RWPE1 (cell line): ENCODE measurements around the gene FREM1.

Source experiments
- CTCF ChIA-PET: fragments of 350-600 bp; sonication (Branson Sonifier 250); formaldehyde crosslinking; extraction: SDS; loops from one replicate; lab custom pipeline; 2021; lab: Yijun Ruan, JAX
- POLR2A ChIA-PET: fragments of 400-600 bp; formaldehyde crosslinking; extraction: SDS; loops from one replicate; lab custom pipeline; 2020; ENCODE audit warnings: antibody characterized with exemption; ENCODE audit not compliant: low non-redundant PET; lab: Yijun Ruan, JAX
- DNase-seq: peaks from one replicate; pipeline ENCODE4 v3.0.0; 2012; ENCODE audit warnings: low spot score
- H3K27ac ChIP-seq: fragments of 450-650 bp; 2 replicates; pipeline ENCODE4 v1.5.1; 2017
- CTCF ChIP-seq: fragments of 450-650 bp; conservative IDR thresholded peaks from 2 replicates; pipeline ENCODE4 v1.5.1; 2017; ENCODE audit warnings: low read depth, mild to moderate bottlenecking

Gene FREM1

DNA sequence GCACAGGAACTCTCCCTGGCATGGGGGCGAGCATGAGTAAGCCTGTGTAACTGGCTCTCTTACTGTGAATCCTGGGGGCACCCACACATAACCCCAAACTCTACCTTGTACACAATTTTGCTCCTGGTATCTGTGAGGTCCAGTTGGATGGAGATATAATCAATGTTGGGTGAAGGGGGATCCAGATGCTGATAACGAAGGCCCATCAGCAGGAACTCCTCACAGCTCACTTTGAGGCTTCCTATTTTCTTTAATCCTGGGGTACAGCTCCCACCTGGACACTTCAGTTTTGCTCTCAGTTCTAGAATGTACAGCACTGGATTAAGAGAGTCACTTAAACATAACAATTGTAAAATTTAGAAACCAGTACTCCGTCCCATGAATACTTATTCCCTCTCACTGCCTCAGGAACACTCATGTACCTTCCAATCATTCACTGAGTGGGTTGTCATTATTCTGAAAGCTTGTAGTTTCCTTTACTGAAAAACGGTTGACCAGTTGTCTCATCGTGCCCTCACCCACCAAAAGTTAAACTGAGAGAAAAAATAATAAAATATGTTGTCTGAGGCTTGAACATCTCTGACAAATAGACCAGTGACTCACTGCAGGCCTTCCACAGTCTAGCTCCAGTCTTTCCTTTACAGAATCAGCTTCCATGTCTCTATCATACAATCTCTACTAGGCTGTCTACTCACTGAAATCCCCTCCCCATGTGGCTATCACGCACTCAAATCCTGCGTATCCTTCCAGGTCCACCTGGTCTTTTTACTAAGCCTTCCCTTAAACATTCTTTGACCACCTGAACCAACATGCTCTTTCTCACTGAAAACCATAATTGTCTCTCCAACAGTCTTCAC is 52.6 kb downstream of the FREM1 start:
- POLR2A ChIA-PET = no interaction called here
- H3K27ac ChIP-seq = no peak overlapping the region
- no peak for TF ChIP-seq CTCF
- DNase-seq = no peak
- CTCF ChIA-PET = no interaction called here

GRCh38 chr9:14849851-14850250 is 60.4 kb downstream of the FREM1 start:
- no peak for TF ChIP-seq CTCF
- CTCF ChIA-PET = no interaction called here

GRCh38 chr9:14849296-14849695 is 60.9 kb downstream of the FREM1 start:
- no peak overlapping the region for H3K27ac ChIP-seq
- no peak for TF ChIP-seq CTCF
- CTCF ChIA-PET = no interaction called here
- DNase-seq = no peak
- POLR2A ChIA-PET = no interaction called here

More at GRCh38 chr9:14849851-14850250, 60.4 kb downstream of the FREM1 start:
- POLR2A ChIA-PET = no interaction called here
- DNase-seq = no peak
- no peak overlapping the region for H3K27ac ChIP-seq

DNA sequence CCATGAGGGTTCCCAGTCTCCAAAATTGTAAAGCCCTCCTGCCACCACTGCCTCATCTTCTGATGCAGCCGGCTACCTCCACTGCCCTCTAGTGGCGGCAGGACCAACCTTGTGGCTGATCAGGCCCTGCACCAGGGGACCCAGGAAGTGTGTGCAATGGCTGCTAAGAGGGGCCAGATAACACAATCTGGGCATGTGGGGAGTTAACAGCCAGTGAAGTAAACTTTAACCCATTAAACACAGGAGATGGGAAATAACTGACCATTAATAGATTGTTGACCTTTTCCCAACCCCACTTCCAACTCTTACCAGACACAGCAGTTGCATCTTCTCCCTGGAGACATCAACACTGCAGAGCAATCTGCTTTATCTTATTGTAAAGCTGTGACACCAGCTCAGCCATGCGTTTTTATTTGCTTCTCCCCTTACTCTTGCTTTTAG is 63.3 kb downstream of the FREM1 start:
- DNase-seq = peak; percentile 58
- H3K27ac ChIP-seq = no peak overlapping the region
- ChIA-PET CTCF (interaction anchor here (0.8 to 1.1 kb wide), 2 partner anchors 46 to 288 kb away, joined by 3 to 4 read pairs; no protein-coding TSS in a partner anchor), POLR2A (no interaction called here)
- peak; percentile 61 for TF ChIP-seq CTCF

- no peak for TF ChIP-seq CTCF
- DNase-seq = no peak
- CTCF ChIA-PET = interaction anchor here (0.7 kb wide), 1 partner anchor 165 kb away, joined by 3 read pairs; no protein-coding TSS in a partner anchor
- H3K27ac ChIP-seq = no peak overlapping the region
- POLR2A ChIA-PET = no interaction called here
Observed at GRCh38 chr9:14843163-14843562, 67.1 kb downstream of the FREM1 start.

DNA sequence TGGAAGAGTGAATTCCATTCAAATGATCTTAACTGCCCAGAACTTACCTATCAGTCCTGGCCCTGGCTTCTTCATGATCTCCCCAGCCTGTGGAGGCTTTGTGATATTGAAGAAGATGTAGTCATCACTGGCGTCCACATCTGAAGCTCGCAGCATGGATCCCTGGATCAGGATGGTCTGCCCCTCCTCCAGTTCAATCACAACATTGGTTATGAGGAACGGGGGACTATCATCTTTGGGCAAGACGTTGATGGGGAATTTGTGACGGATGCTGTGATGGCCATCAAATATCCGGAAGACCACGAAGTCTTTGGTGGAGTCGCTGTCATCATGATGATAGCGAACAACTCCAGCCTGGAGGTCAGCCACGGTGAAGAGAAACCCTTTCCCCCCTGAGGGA is 68.0 kb downstream of the FREM1 start:
- no peak for DNase-seq
- ChIA-PET CTCF (no interaction called here), POLR2A (no interaction called here)
- H3K27ac ChIP-seq = no peak overlapping the region
- no peak for TF ChIP-seq CTCF
